NT2/D1 (cell line): ENCODE results near the gene MAD1L1.
"Not testable (repeated sequence)": the region's sequence is repeated elsewhere in the genome, so short reads cannot be mapped to it uniquely, and the experiment has no call there.

ENCODE experiments used
- SUZ12 ChIP-seq: IDR thresholded peaks from 2 replicates; pipeline ENCODE4 v1.6.1; 2011; ENCODE audit not compliant: insufficient read length, insufficient read depth; ENCODE audit errors: extremely low read depth
- YY1 ChIP-seq: IDR thresholded peaks from 2 replicates; pipeline ENCODE4 v1.6.1; 2011; ENCODE audit not compliant: insufficient read length, insufficient read depth
- ZNF274 ChIP-seq: IDR thresholded peaks from 2 replicates; pipeline ENCODE4 v1.6.1; 2011; ENCODE audit warnings: mild to moderate bottlenecking, low read depth, low read length

- not testable (repeated sequence) for TF ChIP-seq ZNF274, SUZ12, YY1
These were observed 394.8 kb downstream of the MAD1L1 start for GRCh38 chr7:1837696-1838543.
